Astrocyte (in vitro differentiated cells and primary cell): ENCODE results near the gene PDC.

Experiments used
- EZH2 ChIP-seq: IDR thresholded peaks from 2 replicates; pipeline ENCODE4 v1.6.1; 2012; ENCODE audit warnings: mild to moderate bottlenecking, low read length, inconsistent platforms; ENCODE audit not compliant: insufficient read depth
- TF ChIP-seq, protein P1 (sequence below): IDR thresholded peaks from 2 replicates; pipeline ENCODE4 v1.5.1; 2011; ENCODE audit warnings: low read depth, mild to moderate bottlenecking, inconsistent platforms, low read length, moderate library complexity; ENCODE audit not compliant: insufficient read depth

DNA sequence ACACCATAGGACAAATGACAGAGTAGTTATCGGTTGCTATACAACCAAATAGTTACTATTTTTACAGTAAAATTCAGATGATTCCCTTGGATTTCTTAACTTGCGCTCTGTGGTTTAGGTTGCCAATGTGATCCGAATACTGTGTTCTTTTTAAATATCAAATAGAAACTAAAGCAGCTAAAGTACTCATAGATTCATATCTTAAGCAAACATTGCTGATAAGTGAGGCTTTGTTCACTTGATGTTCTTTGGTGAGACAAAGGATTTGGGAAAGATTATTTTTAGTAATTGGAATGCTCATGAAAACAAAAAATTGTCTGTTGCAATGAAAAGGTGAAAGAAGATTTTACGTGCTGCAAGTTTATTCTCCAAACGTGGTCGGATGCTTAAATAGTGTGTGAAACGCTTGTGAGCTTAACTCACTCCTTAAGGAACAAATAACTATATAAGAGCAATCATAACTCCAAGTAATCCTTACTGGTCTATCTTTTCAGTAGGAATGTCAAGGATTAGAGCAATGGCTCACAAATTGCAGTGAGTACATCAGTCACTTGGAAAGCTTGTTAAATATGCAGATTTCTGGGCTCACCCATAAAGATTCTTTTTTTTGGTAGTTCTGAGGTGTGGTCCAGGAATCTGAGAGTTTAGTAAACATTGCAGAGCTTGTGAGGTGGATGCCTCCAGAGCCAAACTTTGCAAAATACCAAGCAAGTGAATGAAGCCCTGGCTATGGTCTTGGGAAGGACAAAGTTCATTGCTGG is 31.8 kb upstream of the PDC start:
- TF ChIP-seq, protein P1, sequence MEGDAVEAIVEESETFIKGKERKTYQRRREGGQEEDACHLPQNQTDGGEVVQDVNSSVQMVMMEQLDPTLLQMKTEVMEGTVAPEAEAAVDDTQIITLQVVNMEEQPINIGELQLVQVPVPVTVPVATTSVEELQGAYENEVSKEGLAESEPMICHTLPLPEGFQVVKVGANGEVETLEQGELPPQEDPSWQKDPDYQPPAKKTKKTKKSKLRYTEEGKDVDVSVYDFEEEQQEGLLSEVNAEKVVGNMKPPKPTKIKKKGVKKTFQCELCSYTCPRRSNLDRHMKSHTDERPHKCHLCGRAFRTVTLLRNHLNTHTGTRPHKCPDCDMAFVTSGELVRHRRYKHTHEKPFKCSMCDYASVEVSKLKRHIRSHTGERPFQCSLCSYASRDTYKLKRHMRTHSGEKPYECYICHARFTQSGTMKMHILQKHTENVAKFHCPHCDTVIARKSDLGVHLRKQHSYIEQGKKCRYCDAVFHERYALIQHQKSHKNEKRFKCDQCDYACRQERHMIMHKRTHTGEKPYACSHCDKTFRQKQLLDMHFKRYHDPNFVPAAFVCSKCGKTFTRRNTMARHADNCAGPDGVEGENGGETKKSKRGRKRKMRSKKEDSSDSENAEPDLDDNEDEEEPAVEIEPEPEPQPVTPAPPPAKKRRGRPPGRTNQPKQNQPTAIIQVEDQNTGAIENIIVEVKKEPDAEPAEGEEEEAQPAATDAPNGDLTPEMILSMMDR = no peak
- TF ChIP-seq EZH2 = no peak
